ENCODE measurements around the gene DLG2. TPM values are rescaled to one million over a fixed set of nuclear protein-coding genes. Genes with fewer than 3 reads are reported as not detected.

DLG2 gene
- total and polyA plus RNA-seq, 9 of the 15 experiments (the other 6 are each of a cell fraction or from before 2014, with no cell fraction given) = 0.52 to 1.6 (median 0.95) TPM

- CTCF ChIA-PET (ENCODE audit: low intra/inter-chr PET ratio) = no interaction called here
- TF ChIP-seq HDAC8 (tag; IDR thresholded peaks at IDR 0.05) (no peak), ESRRB (CRISPR knock-in tag; IDR thresholded peaks at IDR 0.05; ENCODE audit: borderline replicate concordance) (no peak), CBX5 (IDR thresholded peaks at IDR 0.05; ENCODE audit: borderline replicate concordance, low read depth) (no peak), CBX8 (IDR thresholded peaks at IDR 0.05; ENCODE audit: borderline replicate concordance, extremely low read depth, low read depth, low read length, poor library complexity, severe bottlenecking) (no peak), IRF2 (CRISPR knock-in tag; IDR thresholded peaks at IDR 0.05) (no peak), BRD9 (IDR thresholded peaks at IDR 0.05; ENCODE audit: low read depth, partially characterized antibody) (no peak), ZNF507 (tag; conservative IDR thresholded peaks at IDR 0.05) (no peak), RBBP5 (IDR thresholded peaks at IDR 0.05; ENCODE audit: borderline replicate concordance, insufficient read depth, low read length, poor library complexity, severe bottlenecking) (no peak), ZHX1 (conservative IDR thresholded peaks at IDR 0.05; ENCODE audit: low read length) (no peak), CUX1 (CRISPR knock-in tag; IDR thresholded peaks at IDR 0.05) (no peak), THRA (IDR thresholded peaks at IDR 0.05) (no peak), ZNF224 (CRISPR knock-in tag; IDR thresholded peaks at IDR 0.05) (no peak)
- intact Hi-C loops (cut with micrococcal nuclease) (no loop called here), in situ Hi-C loops (cut with MboI) (no loop called here)
- Histone ChIP-seq H3K4me1 (replicated peaks in 1 of 2; ENCODE audit: control insufficient read depth in 2 of 2, insufficient read depth in 2 of 2, low read length in 2 of 2) (no peaks in the 10 kb centered on the region), H3K36me3 (ENCODE audit: control insufficient read depth, insufficient read depth, low read length) (no peaks in the 10 kb centered on the region), H2AFZ (ENCODE audit: low read depth, low read length) (no peak overlapping the region), H3K4me3 (no peak overlapping the region), H3K27me3 (ENCODE audit: control insufficient read depth in 2 of 2, insufficient read depth in 2 of 2, low read length in 2 of 2) (no peaks in the 10 kb centered on the region), H3K79me2 (ENCODE audit: control insufficient read depth, insufficient read depth, low read length) (no peaks in the 10 kb centered on the region), H3K9me1 (ENCODE audit: control insufficient read depth, insufficient read depth, low read length) (no peaks in the 10 kb centered on the region), H3K9me3 (replicated peaks; ENCODE audit: control insufficient read depth, insufficient read depth, low read depth, low read length) (no peaks in the 10 kb centered on the region), H3K4me2 (ENCODE audit: insufficient read depth, low read length) (no peak overlapping the region), H4K20me1 (replicated peaks; ENCODE audit: control insufficient read depth, insufficient read depth, low read length) (no peaks in the 10 kb centered on the region), H3K9ac (ENCODE audit: insufficient read depth in 1 of 2, low read depth in 2 of 2, low read length in 2 of 2) (no peak overlapping the region), H3K27ac (ENCODE audit: extremely low read depth, low read depth, low read length) (no peak overlapping the region)
- POLR2A ChIA-PET = no interaction called here
- no peak for ATAC-seq
- FAIRE-seq = no peak
- BruUV-seq (replicated peaks) = no TSS peak
- 0% methylated on average over 2 of the region's 2 CpGs for WGBS (ENCODE audit: insufficient coverage, low coverage, missing lambda C conversion rate)
- DNase-seq (ENCODE audit: extremely low read depth in 1 of 4, low spot score in 3 of 4) = no peak
Observed at GRCh38 chr11:84969103-84969502, 658.0 kb downstream of the DLG2 start.

All from K562 (cell line).